Dendritic cell treated with granulocyte-macrophage colony-stimulating factor and Interleukin-4, amounts not matched to agents 40 ng/mL and 50 ng/mL, for 4 days (primary cell): Measurements from ENCODE around the gene SLC25A51.

Source experiments
- H3K27ac Mint-ChIP-seq: one replicate; pipeline ENCODE4 v1.8.0; 2022; ENCODE audit warnings: mild to moderate bottlenecking, mixed read lengths
- H3K27me3 Mint-ChIP-seq: one replicate; pipeline ENCODE4 v1.8.0; 2022; ENCODE audit warnings: mild to moderate bottlenecking, mixed read lengths
- H3K36me3 Mint-ChIP-seq: one replicate; pipeline ENCODE4 v1.8.0; 2022; ENCODE audit warnings: low read depth, mixed read lengths
- H3K4me1 Mint-ChIP-seq: one replicate; pipeline ENCODE4 v1.8.0; 2022; ENCODE audit warnings: low read depth, mixed read lengths
- H3K4me3 Mint-ChIP-seq: one replicate; pipeline ENCODE4 v1.8.0; 2022; ENCODE audit warnings: mild to moderate bottlenecking, moderate library complexity, mixed read lengths
- H3K9me3 Mint-ChIP-seq: one replicate; pipeline ENCODE4 v1.8.0; 2022; ENCODE audit warnings: mixed read lengths
- intact Hi-C: fragments of 100-400 bp; cut with micrococcal nuclease; formaldehyde crosslinking; loops from one replicate; pipeline ENCODE4 v1.15.0; 2022

SLC25A51 gene

DNA sequence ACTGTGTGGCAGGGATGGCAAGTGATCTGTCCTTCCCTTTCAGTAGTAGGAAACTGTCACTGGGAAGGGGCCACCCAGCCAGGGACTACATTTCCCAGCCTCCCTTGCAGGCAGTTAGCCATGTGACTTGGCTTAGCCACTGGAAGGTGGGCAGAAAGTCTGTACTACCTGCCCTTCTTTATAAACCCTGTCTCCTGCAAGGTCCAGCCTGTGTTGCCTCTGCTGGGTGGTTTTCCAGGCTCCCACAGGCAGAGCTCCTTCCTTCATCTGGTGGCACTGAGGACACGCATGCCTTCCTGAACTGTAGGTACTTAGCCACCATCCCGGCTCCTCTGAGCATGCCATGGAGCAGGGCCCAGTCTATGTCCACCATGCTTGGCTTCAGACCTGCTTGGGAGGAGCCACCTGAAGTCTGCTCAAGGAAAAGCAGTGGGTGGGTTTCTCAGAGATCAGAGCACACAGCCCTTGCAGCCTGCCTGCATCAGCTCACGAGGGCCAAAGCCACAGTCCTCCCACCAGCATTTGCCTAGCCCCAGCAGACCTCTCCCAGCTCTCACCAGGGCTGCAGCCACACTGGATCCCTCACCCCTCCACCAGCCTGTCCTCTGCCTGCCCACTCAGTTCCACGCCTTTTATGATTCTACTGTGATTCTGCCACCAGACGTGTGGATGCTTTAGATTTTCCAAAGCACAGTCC, 16.7 kb upstream of the SLC25A51 start:
- H3K36me3 Mint-ChIP-seq, result peaks cover 72% of the 10 kb centered on the region
- no peaks in the 10 kb centered on the region for H3K9me3 Mint-ChIP-seq
- no peak overlapping the region for H3K4me3 Mint-ChIP-seq
- no peak overlapping the region for H3K27ac Mint-ChIP-seq
- H3K4me1 Mint-ChIP-seq, result peaks cover 39% of the 10 kb centered on the region
- H3K27me3 Mint-ChIP-seq, result no peaks in the 10 kb centered on the region
- intact Hi-C loops, result no loop called here

DNA sequence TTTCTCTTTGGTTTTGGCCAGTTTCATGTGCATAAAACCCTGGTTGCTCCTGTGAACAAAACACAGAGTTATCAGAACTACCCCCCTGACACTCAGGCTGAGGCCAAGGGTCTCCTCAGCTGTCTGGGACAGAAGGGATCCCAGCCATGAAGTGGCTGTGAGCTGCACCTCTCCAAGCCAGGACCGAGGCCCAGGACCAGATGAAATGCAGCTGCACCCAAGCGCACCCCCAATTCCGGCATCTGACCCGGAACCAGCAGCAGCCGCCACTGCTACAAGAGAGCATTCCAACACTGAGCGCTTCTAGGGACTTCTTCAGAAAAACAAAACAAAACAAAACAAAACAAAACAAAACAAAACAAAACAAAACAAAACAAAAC, 16.0 kb upstream of the SLC25A51 start:
- intact Hi-C loops, result loop anchor here (10.0 kb wide), 1 partner anchor 345 kb away; no protein-coding TSS in a partner anchor
- H3K9me3 Mint-ChIP-seq, result no peaks in the 10 kb centered on the region
- no peaks in the 10 kb centered on the region for H3K27me3 Mint-ChIP-seq
- H3K4me3 Mint-ChIP-seq, result no peak overlapping the region
- H3K36me3 Mint-ChIP-seq, result peaks cover 73% of the 10 kb centered on the region
- no peak overlapping the region for H3K27ac Mint-ChIP-seq
- peaks cover 33% of the 10 kb centered on the region for H3K4me1 Mint-ChIP-seq

DNA sequence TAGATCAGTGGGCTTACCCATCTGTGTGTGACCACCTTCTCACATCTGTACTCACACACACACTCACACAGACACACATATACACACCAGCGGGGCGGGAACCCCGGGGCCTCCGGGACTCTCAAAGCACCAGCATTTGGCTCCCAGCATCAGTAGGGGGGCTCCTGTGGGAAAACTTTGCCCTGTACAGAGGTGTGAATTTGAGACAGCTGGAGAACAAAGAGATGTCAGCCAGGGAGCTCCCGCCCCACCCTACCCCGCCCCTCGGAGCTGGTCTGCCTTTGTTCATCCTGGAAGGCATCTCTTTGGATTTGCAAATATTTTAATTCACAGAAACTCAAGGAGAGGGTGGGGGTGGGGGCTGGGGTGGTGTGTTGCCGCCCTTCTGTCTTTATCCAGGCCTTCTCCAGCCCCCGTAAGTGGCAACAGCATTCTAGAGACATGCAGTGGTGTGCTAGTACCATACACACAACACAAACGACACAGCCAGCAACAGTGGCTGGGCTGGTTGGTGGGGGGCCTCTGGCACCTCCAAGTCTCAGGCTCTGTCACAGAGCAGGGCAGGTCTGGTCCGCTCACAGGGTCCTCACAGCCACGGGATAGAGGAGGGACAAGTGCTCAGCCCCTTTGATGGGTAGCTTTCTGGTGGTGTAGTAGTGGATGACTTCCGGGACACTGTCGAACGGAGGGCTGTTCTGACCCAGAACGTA, 15.5 kb upstream of the SLC25A51 start:
- Mint-ChIP-seq H3K4me1 (peaks cover 30% of the 10 kb centered on the region), H3K27me3 (no peaks in the 10 kb centered on the region), H3K36me3 (peaks cover 73% of the 10 kb centered on the region), H3K27ac (no peak overlapping the region), H3K4me3 (no peak overlapping the region), H3K9me3 (no peaks in the 10 kb centered on the region)
- intact Hi-C loops, result loop anchor here (10.0 kb wide), 1 partner anchor 345 kb away; no protein-coding TSS in a partner anchor

DNA sequence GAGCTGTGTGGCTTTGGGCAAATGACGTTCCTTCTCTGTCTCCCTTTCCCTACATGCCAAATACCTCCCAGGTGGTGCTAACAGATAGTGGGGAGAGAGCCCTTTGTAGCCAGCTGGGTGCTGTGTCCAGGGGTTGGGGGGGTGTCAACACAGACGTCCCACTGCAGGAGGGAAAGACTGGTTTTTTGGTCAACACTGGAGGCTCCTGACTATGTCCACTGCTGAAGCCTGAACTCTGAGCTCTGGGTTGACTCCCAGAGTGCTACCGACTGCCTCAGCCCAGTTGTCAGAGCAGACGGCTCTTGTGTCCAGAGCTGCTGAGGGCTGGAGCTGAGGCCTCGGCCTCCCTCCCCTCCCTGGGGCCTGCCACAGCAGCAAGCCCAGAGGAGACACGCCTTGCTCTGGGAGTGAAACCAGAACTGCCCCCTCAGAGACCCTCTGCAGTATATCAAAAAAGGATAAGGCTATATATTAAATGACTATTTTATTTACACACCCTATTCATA, 14.8 kb upstream of the SLC25A51 start:
- H3K27ac Mint-ChIP-seq, result no peak overlapping the region
- no peaks in the 10 kb centered on the region for H3K9me3 Mint-ChIP-seq
- H3K4me3 Mint-ChIP-seq, result no peak overlapping the region
- peaks cover 34% of the 10 kb centered on the region for H3K4me1 Mint-ChIP-seq
- H3K36me3 Mint-ChIP-seq, result peaks cover 71% of the 10 kb centered on the region
- H3K27me3 Mint-ChIP-seq, result no peaks in the 10 kb centered on the region
- intact Hi-C loops, result loop anchor here (10.0 kb wide), 1 partner anchor 346 kb away; no protein-coding TSS in a partner anchor

DNA sequence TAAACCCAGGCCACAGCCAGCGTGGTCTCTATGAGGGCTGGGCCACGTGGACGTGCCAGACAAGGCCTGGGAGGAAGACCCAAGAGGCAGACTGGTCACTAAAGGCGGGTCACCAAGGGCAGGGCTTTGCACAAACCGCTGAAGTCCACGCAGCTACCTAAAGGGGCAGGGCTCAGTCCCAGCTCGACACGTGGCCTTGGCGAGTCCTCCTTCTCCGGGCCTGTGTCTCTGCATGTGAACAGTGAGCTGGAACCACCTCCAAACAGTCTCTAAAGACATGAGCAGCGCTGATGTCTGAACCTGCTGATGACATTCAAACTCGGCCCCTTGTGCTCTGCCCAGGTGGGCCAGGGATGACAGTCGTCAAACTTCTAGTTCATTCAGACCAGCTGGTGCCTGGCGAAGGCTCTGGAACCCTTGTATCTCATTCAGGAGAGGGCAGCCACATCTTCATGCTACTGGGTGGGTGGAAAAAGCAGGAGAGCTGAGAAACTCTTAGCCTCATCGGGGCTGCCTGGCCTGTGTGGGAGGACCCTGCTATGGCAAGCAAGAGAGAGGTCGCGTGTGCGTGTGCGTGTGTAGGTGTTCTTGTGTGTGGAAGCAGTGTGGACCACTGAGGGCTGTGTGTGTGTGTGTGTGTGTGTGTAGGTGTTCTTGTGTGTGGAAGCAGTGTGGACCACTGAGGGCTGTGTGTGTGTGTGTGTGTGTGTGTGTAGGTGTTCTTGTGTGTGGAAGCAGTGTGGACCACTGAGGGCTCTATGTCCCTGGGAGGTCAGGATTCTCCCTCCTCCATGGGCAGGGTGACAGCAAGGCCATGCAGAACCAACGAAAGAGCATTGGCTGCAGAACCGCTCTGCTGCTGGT, 14.1 kb upstream of the SLC25A51 start:
- H3K27me3 Mint-ChIP-seq, result no peaks in the 10 kb centered on the region
- no peak overlapping the region for H3K4me3 Mint-ChIP-seq
- H3K4me1 Mint-ChIP-seq, result peaks cover 33% of the 10 kb centered on the region
- peaks cover 64% of the 10 kb centered on the region for H3K36me3 Mint-ChIP-seq
- intact Hi-C loops, result loop anchor here (10.0 kb wide), 1 partner anchor 347 kb away; no protein-coding TSS in a partner anchor
- H3K9me3 Mint-ChIP-seq, result no peaks in the 10 kb centered on the region
- H3K27ac Mint-ChIP-seq, result no peak overlapping the region

DNA sequence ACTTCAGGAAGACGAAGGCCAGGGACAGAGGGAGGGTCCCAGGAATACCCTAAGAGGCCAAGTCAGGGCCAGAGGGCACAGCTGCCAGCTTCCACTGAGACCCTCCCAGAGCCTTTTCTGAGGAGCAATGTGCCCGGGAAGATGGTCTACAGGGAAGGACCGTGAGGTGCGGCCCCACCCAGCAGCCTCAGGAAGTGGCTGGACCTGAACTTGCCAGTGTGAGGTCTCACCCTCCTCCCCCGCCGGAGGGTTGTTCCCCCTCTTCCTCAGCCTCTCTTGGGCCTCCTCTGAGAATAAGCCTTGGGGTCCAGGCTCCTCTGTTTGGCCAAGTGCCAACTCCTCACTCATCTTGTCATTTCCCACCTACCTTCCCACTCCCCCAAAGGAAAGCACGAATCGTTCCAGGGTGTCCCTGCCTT, 13.4 kb upstream of the SLC25A51 start:
- no peak overlapping the region for H3K27ac Mint-ChIP-seq

DNA sequence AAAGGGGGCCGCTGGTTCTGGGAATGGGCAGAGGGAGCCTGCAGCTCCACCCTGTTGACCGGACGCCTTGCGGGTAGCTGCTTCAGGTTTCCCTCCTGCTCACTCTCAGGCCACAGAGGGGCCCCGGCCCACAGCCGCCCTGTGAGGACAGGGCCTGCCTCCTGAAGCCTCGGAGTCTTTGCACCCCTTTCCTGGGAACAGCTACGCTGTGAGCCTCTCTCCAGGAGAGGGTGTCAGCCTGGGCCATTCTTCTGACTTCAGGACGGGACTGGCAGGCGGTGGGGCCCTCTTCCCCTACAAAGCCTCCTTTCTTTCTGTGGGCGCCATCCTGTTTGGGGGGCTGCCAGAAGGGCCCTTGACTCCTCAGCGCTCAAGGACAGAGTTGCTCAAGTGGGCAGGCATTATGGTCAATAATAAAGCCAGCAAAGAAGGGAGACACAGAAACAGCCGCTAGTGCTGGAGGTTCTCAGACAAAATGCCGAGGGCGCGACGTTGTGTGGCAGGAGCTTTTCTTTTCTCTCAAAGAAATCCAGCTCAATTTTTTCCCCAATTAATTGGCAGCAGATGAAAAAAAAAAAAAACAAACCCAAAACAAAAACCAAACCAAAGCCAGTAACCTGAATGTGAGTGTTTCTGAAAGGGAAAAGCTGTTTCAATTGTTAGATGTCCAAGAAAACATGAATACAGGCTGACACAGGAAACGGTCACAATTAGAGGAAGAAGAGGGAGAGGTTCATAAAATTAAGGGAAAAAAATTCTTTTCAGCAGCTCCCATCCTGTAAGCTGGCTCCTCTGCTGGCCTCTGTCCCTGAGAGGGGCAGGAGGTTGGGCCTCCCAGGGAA, 12.8 kb upstream of the SLC25A51 start:
- Mint-ChIP-seq H3K4me3 (no peak overlapping the region), H3K4me1 (peaks cover 32% of the 10 kb centered on the region), H3K9me3 (no peaks in the 10 kb centered on the region)

More for the DNA sequence above, 13.4 kb upstream of the SLC25A51 start:
- intact Hi-C loops, result loop anchor here (10.0 kb wide), 1 partner anchor 347 kb away; no protein-coding TSS in a partner anchor
- Mint-ChIP-seq H3K9me3 (no peaks in the 10 kb centered on the region), H3K4me3 (no peak overlapping the region), H3K4me1 (peaks cover 29% of the 10 kb centered on the region), H3K36me3 (peaks cover 61% of the 10 kb centered on the region), H3K27me3 (no peaks in the 10 kb centered on the region)

DNA sequence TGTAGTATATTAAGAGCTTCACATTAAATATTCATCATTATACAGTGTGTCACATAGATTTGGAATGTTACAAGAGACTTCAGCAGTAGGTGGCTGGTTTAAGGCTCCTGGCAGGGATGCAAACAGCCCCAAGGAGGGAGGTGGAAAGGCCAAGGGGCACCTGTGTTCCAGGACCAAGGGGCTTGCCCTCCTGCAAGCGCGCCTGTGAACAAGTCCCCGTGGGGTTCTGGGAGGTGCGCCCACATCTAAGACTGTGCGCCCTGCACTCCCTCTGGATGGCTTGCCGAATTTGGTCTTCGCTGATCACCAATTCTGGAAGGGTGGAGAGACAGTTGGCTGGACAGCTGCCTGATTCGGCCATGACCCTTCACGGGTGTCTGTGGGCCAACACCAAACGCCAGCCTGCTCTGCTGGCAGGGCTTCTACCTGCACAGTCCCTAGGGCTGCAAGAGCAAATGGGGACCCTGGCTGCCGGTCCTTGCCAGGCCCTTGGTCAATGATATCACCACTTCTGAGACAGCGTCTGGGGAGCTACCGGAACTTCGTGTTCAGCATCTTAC, 12.1 kb upstream of the SLC25A51 start:
- no peak overlapping the region for H3K4me3 Mint-ChIP-seq
- H3K27ac Mint-ChIP-seq, result no peak overlapping the region
- peaks cover 36% of the 10 kb centered on the region for H3K4me1 Mint-ChIP-seq
- H3K27me3 Mint-ChIP-seq, result no peaks in the 10 kb centered on the region
- H3K9me3 Mint-ChIP-seq, result no peaks in the 10 kb centered on the region
- peaks cover 49% of the 10 kb centered on the region for H3K36me3 Mint-ChIP-seq
- intact Hi-C loops, result loop anchor here (10.0 kb wide), 1 partner anchor 349 kb away; no protein-coding TSS in a partner anchor

More for the DNA sequence above, 12.8 kb upstream of the SLC25A51 start:
- intact Hi-C loops, result loop anchor here (10.0 kb wide), 1 partner anchor 348 kb away; no protein-coding TSS in a partner anchor
- no peaks in the 10 kb centered on the region for H3K27me3 Mint-ChIP-seq
- H3K36me3 Mint-ChIP-seq, result peaks cover 56% of the 10 kb centered on the region
- no peak overlapping the region for H3K27ac Mint-ChIP-seq

DNA sequence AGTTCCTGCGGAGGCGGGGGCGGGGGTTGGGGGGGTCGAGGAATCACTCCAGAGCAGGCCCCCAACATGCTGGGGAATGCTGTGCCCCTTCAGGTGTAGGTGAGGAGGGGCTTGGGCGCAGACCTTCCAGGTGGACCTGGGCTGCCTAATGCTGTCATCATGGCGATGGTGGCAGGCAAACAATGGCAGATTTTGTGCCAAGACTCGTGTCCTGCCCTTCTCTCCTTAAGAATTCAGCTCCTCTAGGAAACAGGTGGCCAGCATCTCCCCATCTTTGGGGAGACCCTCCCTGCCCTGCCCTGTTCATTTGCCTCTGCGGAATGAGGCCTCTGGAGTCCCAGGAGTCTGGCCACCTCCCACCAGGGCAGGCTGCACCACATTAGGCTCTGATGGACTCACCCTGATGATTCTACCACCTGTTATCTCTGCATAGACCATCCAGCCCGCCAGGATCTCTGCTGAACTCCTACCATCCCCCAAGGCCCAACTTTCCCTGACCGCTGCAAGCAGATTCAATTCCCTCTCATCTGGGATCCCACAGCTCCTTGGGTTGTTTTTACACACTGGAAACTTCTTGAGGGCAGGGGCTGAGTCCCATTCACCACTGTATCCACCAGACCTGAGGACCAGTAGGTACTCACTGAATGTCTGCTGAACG, 10.9 kb upstream of the SLC25A51 start:
- H3K4me1 Mint-ChIP-seq, result peaks cover 34% of the 10 kb centered on the region
- no peaks in the 10 kb centered on the region for H3K9me3 Mint-ChIP-seq
- intact Hi-C loops, result loop anchor here (5.0 to 10.0 kb wide), 2 partner anchors 168 to 350 kb away; no protein-coding TSS in a partner anchor
- H3K27me3 Mint-ChIP-seq, result no peaks in the 10 kb centered on the region
- peaks cover 43% of the 10 kb centered on the region for H3K36me3 Mint-ChIP-seq
- H3K4me3 Mint-ChIP-seq, result no peak overlapping the region
- H3K27ac Mint-ChIP-seq, result no peak overlapping the region

DNA sequence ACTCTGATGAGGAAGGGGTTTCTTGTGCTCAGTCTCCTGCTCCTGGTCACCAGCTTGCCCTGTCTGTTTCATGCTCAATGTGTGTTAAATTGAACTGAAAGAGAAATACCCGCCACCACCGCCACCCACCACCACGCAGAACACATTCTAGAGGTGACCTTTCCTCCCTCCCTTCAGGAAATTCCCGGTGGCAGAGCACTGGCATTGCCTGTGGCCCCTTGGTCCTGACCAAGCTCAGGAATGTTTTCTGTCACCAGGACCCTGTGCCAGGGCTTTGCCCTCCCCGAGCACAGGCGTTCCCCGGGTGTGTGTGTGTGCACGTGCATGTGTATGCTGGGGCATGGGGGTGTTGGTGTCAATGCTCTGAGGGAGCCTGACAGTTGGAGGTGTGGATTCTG, 10.2 kb upstream of the SLC25A51 start:
- intact Hi-C loops, result loop anchor here (5.0 to 10.0 kb wide), 2 partner anchors 167 to 351 kb away; no protein-coding TSS in a partner anchor
- no peak overlapping the region for H3K4me3 Mint-ChIP-seq
- no peak overlapping the region for H3K27ac Mint-ChIP-seq
- H3K36me3 Mint-ChIP-seq, result peaks cover 36% of the 10 kb centered on the region
- H3K27me3 Mint-ChIP-seq, result no peaks in the 10 kb centered on the region
- no peaks in the 10 kb centered on the region for H3K9me3 Mint-ChIP-seq
- H3K4me1 Mint-ChIP-seq, result peaks cover 40% of the 10 kb centered on the region

DNA sequence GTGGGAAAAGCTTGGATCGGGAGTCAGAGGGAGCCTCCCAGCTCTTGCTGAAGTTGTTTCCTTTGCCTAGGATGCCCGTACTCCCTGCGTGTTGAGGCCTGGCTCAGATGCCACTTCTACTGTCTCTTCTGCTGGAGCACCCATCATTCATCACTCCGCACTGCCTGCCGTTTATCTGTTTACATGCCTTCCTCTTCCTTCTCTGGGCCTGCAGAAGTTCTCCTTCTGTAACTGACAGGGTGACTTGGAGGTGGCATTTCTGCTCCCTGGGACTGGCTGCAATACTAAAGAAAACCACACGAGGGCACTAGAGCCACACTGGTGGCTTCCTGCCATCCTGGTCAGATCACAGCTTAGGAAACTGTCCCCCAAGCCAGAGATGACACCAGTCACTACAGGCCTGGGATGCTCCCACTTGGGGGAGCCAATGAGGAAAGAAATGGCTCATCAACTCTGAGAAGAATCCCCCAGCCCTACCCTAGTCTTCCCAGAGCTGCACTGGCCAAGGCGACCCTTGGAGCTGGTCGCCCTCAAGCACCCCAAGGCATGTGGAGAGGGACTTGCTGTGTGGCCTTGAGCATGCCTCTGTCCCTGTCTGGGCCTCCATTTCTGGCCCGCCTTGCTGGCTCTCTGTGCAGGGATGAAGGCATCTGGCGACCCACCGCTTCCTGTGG, 9.7 kb upstream of the SLC25A51 start:
- H3K4me1 Mint-ChIP-seq, result peaks cover 46% of the 10 kb centered on the region
- no peaks in the 10 kb centered on the region for H3K9me3 Mint-ChIP-seq
- intact Hi-C loops, result loop anchor here (1.0 to 10.0 kb wide), 6 partner anchors 156 to 449 kb away; partner anchors contain the start of gene SHB
- H3K36me3 Mint-ChIP-seq, result peaks cover 31% of the 10 kb centered on the region
- H3K27ac Mint-ChIP-seq, result no peak overlapping the region
- no peak overlapping the region for H3K4me3 Mint-ChIP-seq
- H3K27me3 Mint-ChIP-seq, result no peaks in the 10 kb centered on the region
